ENCODE results near the gene RTKN. TPM values are rescaled to one million over a fixed set of nuclear protein-coding genes. Genes with fewer than 3 reads are reported as not detected.

RTKN gene
- total RNA-seq, 1 donor from 2014 or later = 24.6 TPM

- H3K27me3 ChIP-seq = no peaks in the 10 kb centered on the region
- no peak for DNase-seq (ENCODE audit: extremely low spot score in 2 of 2)
- no peak overlapping the region for H3K4me3 ChIP-seq
- H3K4me1 ChIP-seq = no peaks in the 10 kb centered on the region
- no peaks in the 10 kb centered on the region for H3K9me3 ChIP-seq
- no peak overlapping the region for H3K27ac ChIP-seq
- no peaks in the 10 kb centered on the region for H3K36me3 ChIP-seq
- TF ChIP-seq POLR2AphosphoS5 (IDR thresholded peaks at IDR 0.05; ENCODE audit: insufficient read depth in 1 of 2, low read depth in 1 of 2) (no peak), POLR2A (IDR thresholded peaks at IDR 0.05) (no peak), CTCF (IDR thresholded peaks at IDR 0.05) (no peak)
- intact Hi-C loops (cut with DNase I) = no loop called here
These were observed 39.8 kb downstream of the RTKN start for GRCh38 chr2:74401891-74402290.

- H3K27ac ChIP-seq = no peak overlapping the region
- no peak overlapping the region for H3K4me3 ChIP-seq
- H3K36me3 ChIP-seq = no peaks in the 10 kb centered on the region
- H3K27me3 ChIP-seq = no peaks in the 10 kb centered on the region
- intact Hi-C loops (cut with DNase I) = no loop called here
- no peaks in the 10 kb centered on the region for H3K9me3 ChIP-seq
- no peak for DNase-seq (ENCODE audit: extremely low spot score in 2 of 2)
- TF ChIP-seq CTCF (IDR thresholded peaks at IDR 0.05) (peak in 1 of 3 experiments; percentile 36), POLR2A (IDR thresholded peaks at IDR 0.05) (no peak), POLR2AphosphoS5 (IDR thresholded peaks at IDR 0.05; ENCODE audit: insufficient read depth in 1 of 2, low read depth in 1 of 2) (no peak)
- no peaks in the 10 kb centered on the region for H3K4me1 ChIP-seq
These were observed 42.0 kb downstream of the RTKN start for GRCh38 chr2:74399785-74400184.

GRCh38 chr2:74396149-74396548 lies 45.6 kb downstream of the RTKN start:
- DNase-seq (ENCODE audit: extremely low spot score in 2 of 2) = no peak
- H3K9me3 ChIP-seq = no peaks in the 10 kb centered on the region
- H3K4me1 ChIP-seq = peaks cover 2% of the 10 kb centered on the region
- H3K27me3 ChIP-seq = no peaks in the 10 kb centered on the region
- no peaks in the 10 kb centered on the region for H3K36me3 ChIP-seq
- intact Hi-C loops (cut with DNase I) = no loop called here
- no peak overlapping the region for H3K4me3 ChIP-seq
- H3K27ac ChIP-seq = no peak overlapping the region
- no peak for TF ChIP-seq CTCF (IDR thresholded peaks at IDR 0.05)
- no peak for TF ChIP-seq POLR2A (IDR thresholded peaks at IDR 0.05)
- TF ChIP-seq POLR2AphosphoS5 (IDR thresholded peaks at IDR 0.05; ENCODE audit: insufficient read depth in 1 of 2, low read depth in 1 of 2) = no peak

- H3K9me3 ChIP-seq = no peaks in the 10 kb centered on the region
- no peak for DNase-seq (ENCODE audit: extremely low spot score in 2 of 2)
- TF ChIP-seq POLR2AphosphoS5 (IDR thresholded peaks at IDR 0.05; ENCODE audit: insufficient read depth in 1 of 2, low read depth in 1 of 2) = no peak
- TF ChIP-seq CTCF (IDR thresholded peaks at IDR 0.05) = no peak
- TF ChIP-seq POLR2A (IDR thresholded peaks at IDR 0.05) = no peak
- intact Hi-C loops (cut with DNase I) = no loop called here
- H3K4me3 ChIP-seq = no peak overlapping the region
- no peak overlapping the region for H3K27ac ChIP-seq
- H3K4me1 ChIP-seq = peaks cover 28% of the 10 kb centered on the region
- no peaks in the 10 kb centered on the region for H3K36me3 ChIP-seq
- no peaks in the 10 kb centered on the region for H3K27me3 ChIP-seq
These were observed 48.2 kb downstream of the RTKN start for GRCh38 chr2:74393525-74393924.

GRCh38 chr2:74392449-74392743 lies 49.3 kb downstream of the RTKN start:
- no peaks in the 10 kb centered on the region for H3K36me3 ChIP-seq
- H3K9me3 ChIP-seq = no peaks in the 10 kb centered on the region
- peaks cover 39% of the 10 kb centered on the region for H3K4me1 ChIP-seq
- no peak for DNase-seq (ENCODE audit: extremely low spot score in 2 of 2)
- peak overlapping the region; percentile 77 to 97 for H3K4me3 ChIP-seq
- H3K27me3 ChIP-seq = no peaks in the 10 kb centered on the region
- TF ChIP-seq POLR2A (IDR thresholded peaks at IDR 0.05) (no peak), CTCF (IDR thresholded peaks at IDR 0.05) (no peak), POLR2AphosphoS5 (IDR thresholded peaks at IDR 0.05; ENCODE audit: insufficient read depth in 1 of 2, low read depth in 1 of 2) (no peak)
- peak overlapping the region; percentile 85 for H3K27ac ChIP-seq
- intact Hi-C loops (cut with DNase I) = no loop called here

All from vagina (tissue), 2 donors.